Measurements from ENCODE around the gene GAB2.

The GAB2 gene

DNA sequence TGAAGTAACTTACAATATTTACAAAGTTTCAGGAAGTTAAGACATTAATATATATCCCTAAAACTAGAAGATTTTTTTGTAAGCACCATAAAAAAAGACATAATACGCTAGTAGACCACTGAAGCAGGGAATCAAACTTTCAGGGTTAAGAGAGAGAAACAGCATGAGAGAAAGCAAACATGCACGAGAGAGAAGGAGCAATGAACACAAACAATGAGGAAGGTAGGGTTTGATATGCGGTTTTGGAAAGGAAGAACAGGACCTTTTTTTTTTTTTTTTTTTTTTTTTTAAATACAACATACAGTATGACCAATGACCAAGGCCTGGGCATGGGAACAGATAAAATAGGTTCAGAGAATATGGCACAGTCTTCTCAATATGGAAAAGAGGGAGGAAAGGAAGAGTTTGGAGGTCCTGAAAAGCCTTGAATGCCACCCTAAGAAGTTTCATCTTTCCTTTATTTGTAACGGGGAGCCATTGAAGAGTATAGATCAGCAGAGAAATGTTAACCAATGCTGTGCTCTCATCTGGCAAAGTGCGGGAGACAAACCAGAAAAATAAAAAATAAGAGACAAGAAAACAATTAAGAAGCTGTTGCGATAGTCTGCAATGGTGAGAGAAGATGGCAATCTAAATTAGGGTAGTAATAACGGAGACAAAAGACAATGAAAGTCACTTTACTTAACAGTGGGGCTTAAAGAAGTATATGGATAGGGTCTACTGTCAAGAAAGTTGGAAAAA is 127.9 kb downstream of the GAB2 start:
- Histone ChIP-seq H3K4me2 (ENCODE audit: low read length) (no peak overlapping the region), H3K9me3 (ENCODE audit: control insufficient read depth, low read length) (peaks cover 2% of the 10 kb centered on the region), H3K4me3 (ENCODE audit: low read depth, low read length) (no peak overlapping the region), H2AFZ (no peak overlapping the region), H3K9ac (no peak overlapping the region), H3K36me3 (ENCODE audit: control insufficient read depth, insufficient read depth, low read length) (no peaks in the 10 kb centered on the region), H3K4me1 (no peaks in the 10 kb centered on the region), H3K27me3 (ENCODE audit: control insufficient read depth, insufficient read depth, low read length) (no peaks in the 10 kb centered on the region), H3K27ac (no peak overlapping the region), H3K79me2 (no peaks in the 10 kb centered on the region)
- TF ChIP-seq, protein P1, sequence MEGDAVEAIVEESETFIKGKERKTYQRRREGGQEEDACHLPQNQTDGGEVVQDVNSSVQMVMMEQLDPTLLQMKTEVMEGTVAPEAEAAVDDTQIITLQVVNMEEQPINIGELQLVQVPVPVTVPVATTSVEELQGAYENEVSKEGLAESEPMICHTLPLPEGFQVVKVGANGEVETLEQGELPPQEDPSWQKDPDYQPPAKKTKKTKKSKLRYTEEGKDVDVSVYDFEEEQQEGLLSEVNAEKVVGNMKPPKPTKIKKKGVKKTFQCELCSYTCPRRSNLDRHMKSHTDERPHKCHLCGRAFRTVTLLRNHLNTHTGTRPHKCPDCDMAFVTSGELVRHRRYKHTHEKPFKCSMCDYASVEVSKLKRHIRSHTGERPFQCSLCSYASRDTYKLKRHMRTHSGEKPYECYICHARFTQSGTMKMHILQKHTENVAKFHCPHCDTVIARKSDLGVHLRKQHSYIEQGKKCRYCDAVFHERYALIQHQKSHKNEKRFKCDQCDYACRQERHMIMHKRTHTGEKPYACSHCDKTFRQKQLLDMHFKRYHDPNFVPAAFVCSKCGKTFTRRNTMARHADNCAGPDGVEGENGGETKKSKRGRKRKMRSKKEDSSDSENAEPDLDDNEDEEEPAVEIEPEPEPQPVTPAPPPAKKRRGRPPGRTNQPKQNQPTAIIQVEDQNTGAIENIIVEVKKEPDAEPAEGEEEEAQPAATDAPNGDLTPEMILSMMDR (IDR thresholded peaks at IDR 0.05) = no peak

DNA sequence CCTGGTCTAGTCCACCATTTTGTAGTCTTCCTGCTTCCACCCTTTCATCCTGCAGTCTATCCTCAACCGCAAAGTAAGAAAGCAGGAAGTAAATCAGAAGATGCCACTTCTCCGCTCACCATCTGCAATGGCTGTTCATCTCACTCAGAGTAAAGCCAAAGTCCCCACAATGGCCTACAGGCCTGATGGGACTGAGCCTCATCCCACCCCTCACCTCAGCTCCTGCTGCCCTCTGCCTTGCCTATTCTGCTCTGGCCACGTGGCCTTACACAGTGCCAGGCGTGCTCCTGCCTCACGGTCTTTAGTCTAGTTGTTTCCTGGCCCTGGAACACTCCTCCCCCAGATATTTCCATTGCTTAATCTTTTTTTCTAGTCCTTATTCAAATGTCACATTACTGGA is 133.4 kb downstream of the GAB2 start:
- Histone ChIP-seq H3K27ac (no peak overlapping the region), H3K4me1 (no peaks in the 10 kb centered on the region)

DNA sequence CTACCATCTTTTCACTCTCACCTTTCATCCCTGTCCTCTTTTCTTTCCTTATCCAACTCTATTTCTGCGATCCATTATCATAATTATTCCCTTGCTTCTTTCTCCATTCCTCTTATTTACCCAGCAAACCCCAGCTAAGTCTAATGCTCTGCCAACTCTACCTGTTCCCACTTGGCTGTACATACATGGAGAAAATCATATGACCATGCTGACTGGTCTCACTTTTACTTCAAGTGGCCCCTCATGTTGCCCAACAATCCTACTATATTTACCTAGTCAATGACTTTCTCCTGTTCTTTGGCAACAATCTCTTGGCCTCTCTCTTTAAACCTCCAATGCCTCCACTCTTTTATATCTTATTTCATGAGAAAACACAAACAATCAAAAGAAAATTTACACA is 134.8 kb downstream of the GAB2 start:
- Histone ChIP-seq H2AFZ (no peak overlapping the region), H3K79me2 (peaks cover 3% of the 10 kb centered on the region), H3K4me2 (ENCODE audit: low read length) (no peak overlapping the region), H3K27me3 (ENCODE audit: control insufficient read depth, insufficient read depth, low read length) (no peaks in the 10 kb centered on the region), H3K4me1 (peaks cover 3% of the 10 kb centered on the region), H3K9ac (no peak overlapping the region), H3K36me3 (ENCODE audit: control insufficient read depth, insufficient read depth, low read length) (no peaks in the 10 kb centered on the region), H3K27ac (no peak overlapping the region), H3K9me3 (ENCODE audit: control insufficient read depth, low read length) (no peaks in the 10 kb centered on the region), H3K4me3 (ENCODE audit: low read depth, low read length) (no peak overlapping the region)
- TF ChIP-seq, protein P1 (IDR thresholded peaks at IDR 0.05) = no peak

More for the DNA sequence above, 133.4 kb downstream of the GAB2 start:
- Histone ChIP-seq H3K9me3 (ENCODE audit: control insufficient read depth, low read length) (peaks cover 2% of the 10 kb centered on the region), H3K36me3 (ENCODE audit: control insufficient read depth, insufficient read depth, low read length) (no peaks in the 10 kb centered on the region), H3K9ac (no peak overlapping the region), H3K27me3 (ENCODE audit: control insufficient read depth, insufficient read depth, low read length) (no peaks in the 10 kb centered on the region), H2AFZ (no peak overlapping the region), H3K4me3 (ENCODE audit: low read depth, low read length) (no peak overlapping the region), H3K4me2 (ENCODE audit: low read length) (no peak overlapping the region), H3K79me2 (peaks cover 3% of the 10 kb centered on the region)
- TF ChIP-seq, protein P1 (IDR thresholded peaks at IDR 0.05) = no peak

DNA sequence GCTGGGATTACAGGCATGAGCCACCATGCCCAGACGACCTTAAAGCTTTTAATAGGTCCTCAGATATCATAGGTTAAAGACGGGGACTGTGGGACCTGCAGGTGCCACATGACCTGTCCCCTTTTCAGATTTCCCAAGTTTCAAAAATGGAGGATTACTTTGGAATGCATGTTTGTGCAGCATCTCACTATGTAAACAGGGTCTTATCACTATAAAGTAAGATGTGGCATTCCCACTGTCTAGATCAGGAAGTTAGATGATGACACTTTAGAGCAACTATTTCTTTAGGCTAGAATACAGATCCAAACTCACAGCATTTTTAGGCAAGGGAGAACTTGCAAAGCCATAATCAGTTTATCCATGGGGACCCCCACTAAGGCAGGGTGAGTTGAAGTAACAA is 136.1 kb downstream of the GAB2 start:
- Histone ChIP-seq H3K27ac (no peak overlapping the region), H3K36me3 (ENCODE audit: control insufficient read depth, insufficient read depth, low read length) (no peaks in the 10 kb centered on the region), H3K4me2 (ENCODE audit: low read length) (no peak overlapping the region), H3K4me3 (ENCODE audit: low read depth, low read length) (no peak overlapping the region), H3K9ac (no peak overlapping the region), H3K4me1 (peaks cover 3% of the 10 kb centered on the region), H2AFZ (no peak overlapping the region), H3K79me2 (peaks cover 3% of the 10 kb centered on the region), H3K9me3 (ENCODE audit: control insufficient read depth, low read length) (no peaks in the 10 kb centered on the region), H3K27me3 (ENCODE audit: control insufficient read depth, insufficient read depth, low read length) (no peaks in the 10 kb centered on the region)
- TF ChIP-seq, protein P1 (IDR thresholded peaks at IDR 0.05) = no peak
